Adrenal gland (tissue), 12 donors: Measurements from ENCODE around the gene XCR1. TPM values are rescaled to one million over a fixed set of nuclear protein-coding genes. Genes with fewer than 3 reads are reported as not detected.

Experiments used
- DNase-seq, 7 donors: peaks; one replicate each; pipeline ENCODE4 v3.0.0-alpha.2; 2019 to 2020
- H3K27ac ChIP-seq, 5 donors: fragments of 200-600 bp; sonication (generic) in 4 of 5; 1 replicate in 3 of 5; 2 replicates in 2 of 5; pipeline versions ENCODE4 v1.5.1 to v1.8.0; 2016 to 2020; ENCODE audit warnings: mild to moderate bottlenecking in 1 of 5
- H3K27me3 ChIP-seq: fragments of 200-600 bp; 2 replicates; pipeline ENCODE4 v1.8.0; 2021
- H3K36me3 ChIP-seq, 2 donors: fragments of 200-600 bp; replicated peaks in 1 of 2; 1 replicate in 1 of 2; 2 replicates in 1 of 2; pipeline versions ENCODE4 v1.5.1 to v1.8.0; 2018 to 2022
- H3K4me1 ChIP-seq, 2 donors: fragments of 200-600 bp; replicated peaks in 1 of 2; 1 replicate in 1 of 2; 2 replicates in 1 of 2; pipeline versions ENCODE4 v1.5.1 to v1.8.0; 2018 to 2021
- H3K4me3 ChIP-seq, 4 donors: fragments of 200-600 bp; sonication (generic) in 3 of 4; one replicate each; pipeline ENCODE4 v1.5.1; 2016 to 2018
- H3K9me3 ChIP-seq, 3 donors: fragments of 200-600 bp; sonication (generic) in 1 of 3; replicated peaks in 1 of 3; 1 replicate in 2 of 3; 2 replicates in 1 of 3; pipeline versions ENCODE4 v1.5.1 to v1.8.0; 2016 to 2021
- POLR2A ChIP-seq, 2 donors: fragments of 450-650 bp; IDR thresholded peaks; one replicate each; pipeline ENCODE4 v1.6.1; 2017; ENCODE audit warnings: antibody characterized with exemption in 2 of 2, mild to moderate bottlenecking in 2 of 2, moderate library complexity in 1 of 2
- WGBS, 4 donors: extraction: QIAGEN DNeasy Blood & Tissue Kit in 2 of 4; methylation state at CpG; one replicate each; pipeline versions ENCODE4 v1.1.5 to v1.1.7; 2013 to 2017; 5-methylcytosine and 5-hydroxymethylcytosine counted together
- intact Hi-C, 2 donors: fragments of 100-400 bp; cut with DNase I; formaldehyde crosslinking; loops; one replicate each; pipeline versions ENCODE4 v1.14.1 to v1.15.0; 2022 to 2023
- polyA plus RNA-seq, 3 donors: library from polyadenylated mRNA; stranded (reverse); fragments of 200-250 nt in 2 of 3; fragments of 350-450 nt in 1 of 3; fragmentation: Illumina TruSeq in 1 of 3; extraction: RNeasy Lipid Tissue Mini Kit (QIAGEN cat#74804) in 1 of 3; gene quantifications; one replicate each; pipeline ENCODE4 v1.2.3, GENCODE V29; 2013 to 2014
- total RNA-seq, 9 donors: library from RNA; depleted of rRNA in 4 of 9; stranded (reverse); fragments of >200 nt in 4 of 9; fragments of 120-200 nt in 1 of 9; fragmentation: NEBNext Ultra II Directional in 1 of 9; extraction: Animal tissue kit (Norgen Biotek cat#: 25700) in 1 of 9; gene quantifications; one replicate each; pipeline versions ENCODE4 v1.1.0 to v1.2.4, GENCODE V29; 2013 to 2023
- TF ChIP-seq, protein P1 (sequence below), 6 experiments: fragments of 450-650 bp in 4 of 6; fragments of 200-600 bp in 2 of 6; sonication (generic) in 1 of 6; IDR thresholded peaks; 1 replicate in 5 of 6; 2 replicates in 1 of 6; pipeline versions ENCODE4 v1.5.1 to v1.8.0; 2016 to 2021; ENCODE audit warnings: antibody characterized with exemption in 6 of 6, mild to moderate bottlenecking in 2 of 6, moderate library complexity in 1 of 6
- donor health status: healthy with polysubstance abuse.
- donor health status: Bipolar disorder and iron deficiency.
- donor health status: DM: yes; HTN: yes; CAD: no.
- donor health status: DM: no; HTN: no; CAD: no.
- donor health status: DM: no; HTN: no; CAD: no.
- donor health status: DM: yes; HTN: yes; CAD: no.

The XCR1 gene
- total and polyA plus RNA-seq, 12 donors, result under 0.01 to 0.18 (median 0.13) TPM; not detected in 5

GRCh38 chr3:46024131-46024530, 3.2 kb downstream of the XCR1 start:
- DNase-seq, result no peak
- Histone ChIP-seq H3K27ac (no peak overlapping the region), H3K4me1 (no peaks in the 10 kb centered on the region), H3K27me3 (no peaks in the 10 kb centered on the region), H3K9me3 (no peaks in the 10 kb centered on the region), H3K36me3 (no peaks in the 10 kb centered on the region), H3K4me3 (no peak overlapping the region)
- 46 to 74% (median 68%) methylated on average over 3 of the region's 3 CpGs for WGBS, 4 donors
- no peak for TF ChIP-seq POLR2A (IDR thresholded peaks at IDR 0.05)
- TF ChIP-seq, protein P1, sequence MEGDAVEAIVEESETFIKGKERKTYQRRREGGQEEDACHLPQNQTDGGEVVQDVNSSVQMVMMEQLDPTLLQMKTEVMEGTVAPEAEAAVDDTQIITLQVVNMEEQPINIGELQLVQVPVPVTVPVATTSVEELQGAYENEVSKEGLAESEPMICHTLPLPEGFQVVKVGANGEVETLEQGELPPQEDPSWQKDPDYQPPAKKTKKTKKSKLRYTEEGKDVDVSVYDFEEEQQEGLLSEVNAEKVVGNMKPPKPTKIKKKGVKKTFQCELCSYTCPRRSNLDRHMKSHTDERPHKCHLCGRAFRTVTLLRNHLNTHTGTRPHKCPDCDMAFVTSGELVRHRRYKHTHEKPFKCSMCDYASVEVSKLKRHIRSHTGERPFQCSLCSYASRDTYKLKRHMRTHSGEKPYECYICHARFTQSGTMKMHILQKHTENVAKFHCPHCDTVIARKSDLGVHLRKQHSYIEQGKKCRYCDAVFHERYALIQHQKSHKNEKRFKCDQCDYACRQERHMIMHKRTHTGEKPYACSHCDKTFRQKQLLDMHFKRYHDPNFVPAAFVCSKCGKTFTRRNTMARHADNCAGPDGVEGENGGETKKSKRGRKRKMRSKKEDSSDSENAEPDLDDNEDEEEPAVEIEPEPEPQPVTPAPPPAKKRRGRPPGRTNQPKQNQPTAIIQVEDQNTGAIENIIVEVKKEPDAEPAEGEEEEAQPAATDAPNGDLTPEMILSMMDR (IDR thresholded peaks at IDR 0.05), result no peak
- intact Hi-C loops, result no loop called here

DNA sequence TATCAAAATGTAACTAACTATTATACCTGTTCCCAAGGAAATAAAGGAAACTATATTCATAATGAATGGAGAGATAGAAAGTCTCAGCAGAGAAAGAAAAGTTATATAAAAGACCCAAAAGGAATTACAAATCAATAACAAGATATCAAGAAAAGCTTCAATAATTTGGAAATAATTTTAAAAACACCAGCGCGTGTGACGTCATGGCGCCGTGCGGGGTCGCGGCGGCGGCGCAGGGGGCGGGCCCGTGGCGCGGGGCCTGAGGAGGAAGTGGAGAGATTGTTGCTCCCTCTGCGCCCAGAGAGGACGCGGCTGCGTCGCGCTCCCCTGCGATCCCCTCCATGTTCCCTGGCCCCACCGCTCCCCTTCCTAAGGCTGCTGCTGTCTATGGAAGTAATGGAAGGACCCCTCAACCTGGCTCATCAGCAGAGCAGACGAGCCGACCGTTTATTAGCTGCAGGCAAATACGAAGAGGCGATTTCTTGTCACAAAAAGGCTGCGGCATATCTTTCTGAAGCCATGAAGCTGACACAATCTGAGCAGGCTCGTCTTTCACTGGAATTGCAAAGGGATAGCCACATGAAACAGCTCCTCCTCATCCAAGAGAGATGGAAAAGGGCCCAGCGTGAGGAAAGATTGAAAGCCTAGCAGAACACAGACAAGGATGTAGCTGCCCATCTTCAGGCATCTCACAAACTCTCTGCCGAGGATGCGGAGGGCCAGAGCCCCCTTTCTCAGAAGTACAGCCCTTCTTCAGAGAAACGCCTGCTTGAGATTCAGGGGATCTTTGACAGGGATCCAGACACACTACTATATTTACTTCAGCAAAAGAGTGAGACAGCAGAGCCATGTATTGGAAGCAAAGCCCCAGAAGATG, 4.1 kb downstream of the XCR1 start:
- WGBS, 4 donors, result 86 to 89% (median 87%) methylated on average over 34 of the region's 34 CpGs
- H3K27ac ChIP-seq, result no peak overlapping the region
- intact Hi-C loops, result no loop called here

DNA sequence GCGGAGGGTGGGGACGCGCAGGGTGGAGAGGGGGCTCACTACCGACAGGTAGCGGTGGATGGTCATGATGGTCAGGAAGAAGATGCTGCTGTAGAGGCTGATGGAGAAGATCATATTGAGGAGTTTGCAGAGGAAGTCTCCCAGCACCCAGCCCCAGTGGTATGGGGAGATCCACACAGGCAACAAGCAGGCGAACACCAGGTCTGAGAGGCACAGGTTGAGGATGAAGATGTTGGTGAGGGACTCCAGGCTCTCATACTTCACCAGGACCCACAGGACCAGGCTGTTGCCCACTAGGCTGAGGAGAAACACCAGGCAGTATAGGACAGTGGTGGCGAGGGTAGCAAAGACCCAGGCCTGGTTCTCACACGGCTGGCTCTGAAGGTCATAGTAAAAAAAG, 5.8 kb downstream of the XCR1 start:
- H3K27me3 ChIP-seq, result no peaks in the 10 kb centered on the region

More for the DNA sequence above, 4.1 kb downstream of the XCR1 start:
- Histone ChIP-seq H3K4me1 (no peaks in the 10 kb centered on the region), H3K9me3 (no peaks in the 10 kb centered on the region), H3K4me3 (no peak overlapping the region), H3K36me3 (no peaks in the 10 kb centered on the region), H3K27me3 (no peaks in the 10 kb centered on the region)
- DNase-seq, result no peak
- no peak for TF ChIP-seq POLR2A (IDR thresholded peaks at IDR 0.05)
- TF ChIP-seq, protein P1 (IDR thresholded peaks at IDR 0.05), result no peak

GRCh38 chr3:46020766-46021510, 6.3 kb downstream of the XCR1 start:
- TF ChIP-seq, protein P1 (IDR thresholded peaks at IDR 0.05), result no peak
- no peak for TF ChIP-seq POLR2A (IDR thresholded peaks at IDR 0.05)
- H3K4me1 ChIP-seq, result no peaks in the 10 kb centered on the region
- no peaks in the 10 kb centered on the region for H3K36me3 ChIP-seq
- no peaks in the 10 kb centered on the region for H3K9me3 ChIP-seq
- no peaks in the 10 kb centered on the region for H3K27me3 ChIP-seq
- WGBS, 4 donors, result 87 to 94% (median 92%) methylated on average over 37 of the region's 37 CpGs
- no peak for DNase-seq
- intact Hi-C loops, result no loop called here
- H3K4me3 ChIP-seq, result no peak overlapping the region
- no peak overlapping the region for H3K27ac ChIP-seq

More for the DNA sequence above, 5.8 kb downstream of the XCR1 start:
- Histone ChIP-seq H3K4me1 (no peaks in the 10 kb centered on the region), H3K36me3 (no peaks in the 10 kb centered on the region), H3K9me3 (no peaks in the 10 kb centered on the region), H3K4me3 (no peak overlapping the region), H3K27ac (no peak overlapping the region)
- intact Hi-C loops, result no loop called here
- DNase-seq, result no peak
- WGBS, 4 donors, result 87 to 97% (median 95%) methylated on average over 8 of the region's 8 CpGs
- TF ChIP-seq, protein P1 (IDR thresholded peaks at IDR 0.05), result no peak
- TF ChIP-seq POLR2A (IDR thresholded peaks at IDR 0.05), result no peak
